WTC11 (cell line): ENCODE results near the gene IRS2. TPM values are rescaled to one million over a fixed set of nuclear protein-coding genes. Genes with fewer than 3 reads are reported as not detected.

Experiments
- ATAC-seq: fragments of 200-7000 bp; cut with Tn5 transposase; 2 replicates; pipeline ENCODE4 v1.10.0; 2021; ENCODE audit warnings: mild to moderate bottlenecking, moderate library complexity
- CTCF ChIA-PET: fragments of 300-600 bp; sonication (Branson Sonifier 250); formaldehyde crosslinking; loops from one replicate; lab custom pipeline; 2021; ENCODE audit warnings: antibody characterized with exemption; lab: Charles Lee
- POLR2A ChIA-PET: fragments of 350-600 bp; sonication (Branson Sonifier 250); formaldehyde crosslinking; loops from one replicate; lab custom pipeline; 2021; ENCODE audit warnings: antibody characterized with exemption; lab: Charles Lee
- DNase-seq: peaks from one replicate; pipeline ENCODE4 v3.0.0; 2021; ENCODE audit warnings: low spot score
- H3K27ac Mint-ChIP-seq: 2 replicates; pipeline ENCODE4 v1.8.0; 2021; ENCODE audit warnings: mixed read lengths
- H3K27me3 Mint-ChIP-seq: 2 replicates; pipeline ENCODE4 v1.8.0; 2021; ENCODE audit warnings: low read depth, mild to moderate bottlenecking, moderate library complexity, mixed read lengths
- H3K36me3 Mint-ChIP-seq: 2 replicates; pipeline ENCODE4 v1.8.0; 2021; ENCODE audit warnings: mixed read lengths
- H3K4me1 Mint-ChIP-seq: 2 replicates; pipeline ENCODE4 v1.8.0; 2022; ENCODE audit warnings: mixed read lengths
- H3K4me3 Mint-ChIP-seq: 2 replicates; pipeline ENCODE4 v1.8.0; 2021; ENCODE audit warnings: mild to moderate bottlenecking, moderate library complexity, mixed read lengths
- H3K9me3 Mint-ChIP-seq: 2 replicates; pipeline ENCODE4 v1.8.0; 2021; ENCODE audit warnings: mixed read lengths
- ARID4B ChIP-seq: sonication (generic); formaldehyde crosslinking; IDR thresholded peaks from 2 replicates; pipeline ENCODE4 v1.8.0; 2023; ENCODE audit warnings: missing genetic modification reagents, mild to moderate bottlenecking, borderline replicate concordance
- HMGXB4 ChIP-seq: sonication (generic); formaldehyde crosslinking; IDR thresholded peaks from 2 replicates; pipeline ENCODE4 v1.8.1; 2023; ENCODE audit warnings: mild to moderate bottlenecking, moderate library complexity, missing genetic modification reagents
- JAZF1 ChIP-seq: fragments of 250-450 bp; sonication (Bioruptor Pico); IDR thresholded peaks from 2 replicates; pipeline ENCODE4 v1.9.0; 2021; ENCODE audit warnings: moderate library complexity, mild to moderate bottlenecking, inconsistent platforms
- NFE2L1 ChIP-seq: sonication (generic); formaldehyde crosslinking; IDR thresholded peaks from 2 replicates; pipeline ENCODE4 v1.8.1; 2023; ENCODE audit warnings: missing genetic modification reagents
- NR3C1 ChIP-seq: sonication (generic); formaldehyde crosslinking; conservative IDR thresholded peaks from 2 replicates; pipeline ENCODE4 v1.8.1; 2023; ENCODE audit warnings: low read depth, mild to moderate bottlenecking, missing genetic modification reagents
- PREB ChIP-seq: sonication (generic); formaldehyde crosslinking; IDR thresholded peaks from 2 replicates; pipeline ENCODE4 v1.8.1; 2022; ENCODE audit warnings: mild to moderate bottlenecking, missing genetic modification reagents, moderate library complexity, borderline replicate concordance
- SP1 ChIP-seq: sonication (generic); formaldehyde crosslinking; conservative IDR thresholded peaks from 2 replicates; pipeline ENCODE4 v1.8.1; 2022; ENCODE audit warnings: missing genetic modification reagents
- ZMAT4 ChIP-seq: fragments of 250-450 bp; sonication (Bioruptor Pico); IDR thresholded peaks from 2 replicates; pipeline ENCODE4 v1.9.0; 2021; ENCODE audit warnings: mild to moderate bottlenecking
- ZNF138 ChIP-seq: sonication (generic); formaldehyde crosslinking; conservative IDR thresholded peaks from 2 replicates; pipeline ENCODE4 v1.8.1; 2022; ENCODE audit warnings: mild to moderate bottlenecking, moderate library complexity, missing genetic modification reagents
- ZNF232 ChIP-seq: sonication (generic); formaldehyde crosslinking; IDR thresholded peaks from 2 replicates; pipeline ENCODE4 v1.8.0; 2022; ENCODE audit warnings: mild to moderate bottlenecking, missing genetic modification reagents
- ZNF281 ChIP-seq: sonication (generic); formaldehyde crosslinking; IDR thresholded peaks from 2 replicates; pipeline ENCODE4 v1.8.0; 2023; ENCODE audit warnings: mild to moderate bottlenecking, missing genetic modification reagents
- ZNF425 ChIP-seq: fragments of 250-450 bp; sonication (Bioruptor Pico); conservative IDR thresholded peaks from 2 replicates; pipeline ENCODE4 v1.9.0; 2021; ENCODE audit warnings: mild to moderate bottlenecking
- ZNF532 ChIP-seq: fragments of 250-450 bp; sonication (Bioruptor Pico); IDR thresholded peaks from 2 replicates; pipeline ENCODE4 v1.9.0; 2021; ENCODE audit warnings: mild to moderate bottlenecking, borderline replicate concordance
- total RNA-seq: library from RNA; stranded (reverse); gene quantifications from 3 replicates; pipeline ENCODE4 v1.2.3, GENCODE V29; 2021

The IRS2 gene
- total RNA-seq, 1 experiment from 2014 or later, result 20.5 TPM

- H3K36me3 Mint-ChIP-seq, result no peaks in the 10 kb centered on the region
- H3K4me1 Mint-ChIP-seq, result peaks cover 9% of the 10 kb centered on the region
- POLR2A ChIA-PET, result no interaction called here
- TF ChIP-seq ZNF425 (no peak), ZNF532 (CRISPR knock-in tag) (no peak), HMGXB4 (CRISPR knock-in tag) (no peak), ZNF281 (CRISPR knock-in tag) (no peak), ARID4B (CRISPR knock-in tag) (no peak), JAZF1 (CRISPR knock-in tag) (no peak), SP1 (CRISPR knock-in tag) (no peak), ZMAT4 (CRISPR knock-in tag) (no peak), ZNF232 (CRISPR knock-in tag) (no peak), PREB (CRISPR knock-in tag) (no peak), ZNF138 (CRISPR knock-in tag) (no peak), NR3C1 (CRISPR knock-in tag) (no peak), NFE2L1 (CRISPR knock-in tag) (no peak)
- no peaks in the 10 kb centered on the region for H3K9me3 Mint-ChIP-seq
- no peak for DNase-seq
- CTCF ChIA-PET, result no interaction called here
- no peak overlapping the region for H3K27ac Mint-ChIP-seq
- H3K4me3 Mint-ChIP-seq, result no peak overlapping the region
- no peak for ATAC-seq
- no peaks in the 10 kb centered on the region for H3K27me3 Mint-ChIP-seq
These were observed 8.6 kb upstream of the IRS2 start for GRCh38 chr13:109795011-109795410.
